Hepatocyte (in vitro differentiated cells): Measurements from ENCODE around the gene STX1A. TPM values are rescaled to one million over a fixed set of nuclear protein-coding genes. Genes with fewer than 3 reads are reported as not detected.
A peak's percentile ranks its signal among the peaks of the same experiment; 100 is the strongest.

Experiments
- DNase-seq: peaks from one replicate; pipeline ENCODE4 v3.0.0-alpha.2; 2016; ENCODE audit warnings: low spot score
- H2AFZ ChIP-seq: fragments of 200-600 bp; sonication (generic); 2 replicates; pipeline ENCODE4 v1.6.0; 2016; ENCODE audit warnings: antibody characterized with exemption, mild to moderate bottlenecking
- H3K27ac ChIP-seq: fragments of 200-600 bp; sonication (generic); 2 replicates; pipeline ENCODE4 v1.5.1; 2016; ENCODE audit warnings: mild to moderate bottlenecking
- H3K27me3 ChIP-seq: fragments of 200-600 bp; sonication (generic); 2 replicates; pipeline ENCODE4 v1.6.1; 2016
- H3K36me3 ChIP-seq: fragments of 200-600 bp; sonication (generic); replicated peaks from 2 replicates; pipeline ENCODE4 v1.5.1; 2016; ENCODE audit warnings: low read depth; ENCODE audit not compliant: insufficient read depth
- H3K4me1 ChIP-seq: fragments of 200-600 bp; sonication (generic); 2 replicates; pipeline ENCODE4 v1.5.1; 2016; ENCODE audit warnings: mild to moderate bottlenecking, moderate library complexity; ENCODE audit not compliant: insufficient read depth
- H3K4me2 ChIP-seq: fragments of 200-600 bp; sonication (generic); 2 replicates; pipeline ENCODE4 v1.6.0; 2016
- H3K4me3 ChIP-seq: fragments of 200-600 bp; sonication (generic); 2 replicates; pipeline ENCODE4 v1.5.1; 2016; ENCODE audit warnings: mild to moderate bottlenecking
- H3K79me2 ChIP-seq: fragments of 200-600 bp; sonication (generic); 2 replicates; pipeline ENCODE4 v1.6.0; 2017; ENCODE audit warnings: mild to moderate bottlenecking
- H3K9me2 ChIP-seq: fragments of 200-600 bp; sonication (generic); replicated peaks from 2 replicates; pipeline ENCODE4 v1.6.0; 2017; ENCODE audit warnings: mild to moderate bottlenecking; ENCODE audit not compliant: insufficient read depth
- H3K9me3 ChIP-seq: fragments of 200-600 bp; sonication (generic); 2 replicates; pipeline ENCODE4 v1.5.1; 2016; ENCODE audit warnings: low read depth, mild to moderate bottlenecking
- H4K20me1 ChIP-seq: fragments of 200-600 bp; sonication (generic); 2 replicates; pipeline ENCODE4 v1.6.0; 2016; ENCODE audit warnings: mild to moderate bottlenecking; ENCODE audit not compliant: insufficient read depth, poor library complexity, severe bottlenecking
- CTCF ChIP-seq: fragments of 200-600 bp; sonication (generic); IDR thresholded peaks from 2 replicates; pipeline ENCODE4 v1.5.1; 2016; ENCODE audit warnings: antibody characterized with exemption, mild to moderate bottlenecking; ENCODE audit not compliant: poor library complexity
- EZH2 ChIP-seq: fragments of 200-600 bp; sonication (generic); IDR thresholded peaks from 2 replicates; pipeline ENCODE4 v1.6.1; 2016; ENCODE audit warnings: antibody characterized with exemption, mild to moderate bottlenecking, borderline replicate concordance
- EZH2phosphoT487 ChIP-seq: fragments of 200-600 bp; sonication (generic); IDR thresholded peaks from one replicate; pipeline ENCODE4 v1.6.1; 2018; ENCODE audit warnings: antibody characterized with exemption, mild to moderate bottlenecking, low read depth, moderate library complexity; ENCODE audit not compliant: unreplicated experiment, severe bottlenecking
- WGBS: methylation state at CpG from one replicate; pipeline ENCODE4 v1.1.6; 2016; ENCODE audit warnings: low lambda C conversion rate; ENCODE audit errors: missing lambda C conversion rate; 5-methylcytosine and 5-hydroxymethylcytosine counted together
- polyA plus RNA-seq: library from polyadenylated mRNA; unstranded; fragments of >200 nt; fragmentation: Nextera tagmentation; extraction: Ambion mirVana; gene quantifications from 2 replicates; pipeline ENCODE4 v1.2.1, GENCODE V29; 2016
- total RNA-seq: library from RNA; depleted of rRNA; stranded (reverse); fragments of >200 nt; gene quantifications from 2 replicates; pipeline ENCODE4 v1.2.3, GENCODE V29; 2014

Gene STX1A
- total and polyA plus RNA-seq, 2 experiments from 2014 or later = 22.8 to 27.1 TPM

- DNase-seq = no peak
- peaks cover 35% of the 10 kb centered on the region for H3K4me1 ChIP-seq
- no peaks in the 10 kb centered on the region for H3K27me3 ChIP-seq
- H3K27ac ChIP-seq = no peak overlapping the region
- peaks cover 3% of the 10 kb centered on the region for H4K20me1 ChIP-seq
- no peaks in the 10 kb centered on the region for H3K9me3 ChIP-seq
- no peaks in the 10 kb centered on the region for H3K36me3 ChIP-seq
- peak overlapping the region; percentile 98 for H3K4me2 ChIP-seq
- 15% methylated on average over 12 of the region's 16 CpGs for WGBS
- peaks cover 32% of the 10 kb centered on the region for H3K79me2 ChIP-seq
- TF ChIP-seq EZH2phosphoT487 (no peak), CTCF (no peak), EZH2 (no peak)
- no peaks in the 10 kb centered on the region for H3K9me2 ChIP-seq
- peak overlapping the region; percentile 66 for H2AFZ ChIP-seq
- H3K4me3 ChIP-seq = peak overlapping the region; percentile 64
Measured at GRCh38 chr7:73719806-73720169, 319 bp upstream of the STX1A start.

GRCh38 chr7:73718438-73718881 lies 1.0 kb downstream of the STX1A start:
- peak overlapping the region; percentile 58 for H3K27ac ChIP-seq
- H3K79me2 ChIP-seq = peaks cover 46% of the 10 kb centered on the region
- H3K4me2 ChIP-seq = peak overlapping the region; percentile 98
- WGBS = 61% methylated on average over 9 of the region's 9 CpGs
- H4K20me1 ChIP-seq = peaks cover 3% of the 10 kb centered on the region
- H3K9me3 ChIP-seq = no peaks in the 10 kb centered on the region
- H3K36me3 ChIP-seq = no peaks in the 10 kb centered on the region
- H2AFZ ChIP-seq = no peak overlapping the region
- H3K4me3 ChIP-seq = peak overlapping the region; percentile 99
- H3K27me3 ChIP-seq = no peaks in the 10 kb centered on the region
- DNase-seq = peak; percentile 30
- no peaks in the 10 kb centered on the region for H3K9me2 ChIP-seq
- TF ChIP-seq CTCF = no peak
- no peak for TF ChIP-seq EZH2phosphoT487
- TF ChIP-seq EZH2 = no peak
- peaks cover 37% of the 10 kb centered on the region for H3K4me1 ChIP-seq

- Histone ChIP-seq H3K4me3 (peak overlapping the region; percentile 99), H3K9me2 (no peaks in the 10 kb centered on the region), H3K4me1 (peaks cover 37% of the 10 kb centered on the region), H3K9me3 (no peaks in the 10 kb centered on the region), H2AFZ (no peak overlapping the region), H3K27me3 (no peaks in the 10 kb centered on the region), H4K20me1 (peaks cover 3% of the 10 kb centered on the region), H3K36me3 (no peaks in the 10 kb centered on the region), H3K27ac (peak overlapping the region; percentile 69), H3K4me2 (peak overlapping the region; percentile 98), H3K79me2 (peaks cover 50% of the 10 kb centered on the region)
- TF ChIP-seq CTCF (no peak), EZH2phosphoT487 (no peak), EZH2 (no peak)
- 89% methylated on average over 10 of the region's 10 CpGs for WGBS
- DNase-seq = peak; percentile 23
Measured at GRCh38 chr7:73717991-73718405, 1.5 kb downstream of the STX1A start.
